GM18867 (cell line): ENCODE results near the gene CCNJL.
"Not testable (repeated sequence)": the region's sequence is repeated elsewhere in the genome, so short reads cannot be mapped to it uniquely, and the experiment has no call there.

Experiments used
- ATAC-seq: cut with Tn5 transposase; IDR thresholded peaks from one replicate; pipeline ENCODE4 v1.9.1; 2021; ENCODE audit warnings: mild to moderate bottlenecking, moderate library complexity; ENCODE audit not compliant: unreplicated experiment

CCNJL gene

DNA sequence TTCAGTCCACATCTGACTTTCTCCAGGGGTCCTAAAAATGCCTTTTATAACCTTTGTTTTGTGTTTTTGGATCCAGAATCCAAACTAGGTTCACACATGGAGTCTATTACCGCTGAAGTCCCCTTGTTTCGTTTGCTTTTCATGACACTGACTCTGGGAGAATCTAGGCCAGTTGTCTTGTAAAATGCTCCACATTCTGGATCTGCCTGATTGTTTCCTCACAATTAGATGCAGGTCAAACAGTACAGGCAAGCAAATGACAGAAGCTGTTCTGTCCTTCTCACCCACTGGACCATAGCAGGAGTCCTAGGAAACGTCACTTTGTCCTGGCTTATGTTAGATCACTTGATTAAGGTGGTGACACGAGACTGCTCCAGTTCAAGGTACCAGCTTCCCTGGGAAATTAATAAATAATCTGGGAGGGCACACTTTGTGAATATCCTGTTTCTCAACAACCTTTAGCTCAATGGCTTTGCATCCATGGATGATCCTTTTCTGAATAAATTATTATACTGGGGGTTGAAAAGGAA, 49.0 kb downstream of the CCNJL start:
- no peak for ATAC-seq

DNA sequence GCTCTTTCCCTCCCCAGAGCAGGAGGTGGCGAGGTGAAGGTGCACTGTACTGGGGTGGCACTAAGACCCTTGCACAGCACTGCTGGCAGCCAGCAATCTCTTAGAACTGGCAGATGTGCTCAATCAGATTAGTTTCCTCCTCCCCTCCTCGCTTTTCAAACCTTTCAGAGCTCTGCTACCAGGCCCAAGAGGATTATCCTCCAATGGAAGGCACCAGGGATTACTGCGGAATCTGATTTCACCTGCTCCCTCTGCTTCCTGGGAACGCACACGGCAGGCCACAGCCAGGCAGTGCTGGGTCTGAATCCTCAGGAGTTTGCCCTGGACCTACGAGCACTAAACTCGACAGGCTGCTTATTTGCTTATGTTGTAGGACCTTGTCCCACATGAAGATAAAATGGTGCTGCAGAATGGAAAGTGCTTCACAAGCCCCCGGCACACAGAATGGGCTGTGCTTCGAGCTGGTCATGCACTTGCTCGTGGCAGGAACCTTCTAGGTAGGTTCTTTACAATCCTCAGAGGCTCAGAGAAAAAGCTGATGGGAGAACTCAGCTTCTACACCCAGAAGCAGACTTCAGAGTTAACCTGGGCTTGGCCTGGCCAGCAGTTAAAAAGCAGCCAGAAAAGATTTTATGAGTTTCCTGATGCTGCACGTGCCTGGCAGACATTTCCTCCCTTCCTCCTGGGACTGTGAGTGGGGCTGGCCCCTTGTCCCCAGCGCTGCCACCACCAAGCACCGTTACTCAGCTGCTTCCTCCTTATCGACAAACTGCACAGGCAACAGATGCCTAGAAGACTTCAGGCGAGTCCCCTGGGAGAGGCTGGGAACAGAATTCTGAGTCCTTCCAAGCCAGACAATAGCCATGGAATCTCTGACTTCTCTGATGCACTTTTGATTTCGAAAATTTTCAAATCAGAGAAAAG, 50.0 kb downstream of the CCNJL start:
- no peak for ATAC-seq

GRCh38 chr5:160260881-160261815, 51.2 kb downstream of the CCNJL start:
- ATAC-seq = peak; percentile 62

DNA sequence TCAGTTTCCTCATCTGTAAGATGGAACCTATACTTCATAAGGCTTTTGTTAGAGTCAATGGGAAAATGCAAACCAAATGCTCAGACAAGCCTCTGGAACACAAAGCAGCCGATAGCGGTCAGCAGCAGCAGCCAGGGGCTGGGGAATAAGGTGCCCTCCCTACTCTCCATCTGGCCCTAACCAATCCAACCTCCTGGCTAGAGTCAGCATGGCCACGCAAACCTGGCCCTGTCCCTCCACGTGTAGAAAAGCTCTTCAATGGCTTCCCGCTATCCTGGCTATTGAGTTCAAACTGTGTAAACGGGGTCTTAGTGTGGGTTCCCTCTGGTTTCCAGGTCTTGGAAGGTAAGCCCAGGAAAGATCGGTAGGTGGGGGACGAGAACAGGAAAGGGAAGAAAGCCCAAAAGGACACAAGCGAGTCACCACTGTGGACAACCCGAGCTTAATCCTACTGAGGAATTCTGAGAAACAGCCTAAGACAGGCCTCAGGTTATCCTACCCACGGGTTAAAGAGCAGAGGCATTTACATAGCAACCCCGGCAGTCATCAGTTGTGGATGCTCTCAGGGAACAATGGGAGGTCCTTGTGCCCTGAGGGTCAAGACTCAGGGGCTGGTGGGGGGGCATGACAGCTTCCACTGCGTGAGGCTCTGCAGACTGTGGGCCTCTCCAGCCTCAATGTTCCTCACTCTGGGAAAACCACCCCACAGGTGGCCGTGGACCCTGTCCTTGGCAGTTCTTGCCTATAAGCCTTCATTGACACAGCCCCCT, 52.2 kb downstream of the CCNJL start:
- no peak for ATAC-seq

- ATAC-seq = no peak
These were observed 53.0 kb downstream of the CCNJL start for GRCh38 chr5:160259341-160259740.

DNA sequence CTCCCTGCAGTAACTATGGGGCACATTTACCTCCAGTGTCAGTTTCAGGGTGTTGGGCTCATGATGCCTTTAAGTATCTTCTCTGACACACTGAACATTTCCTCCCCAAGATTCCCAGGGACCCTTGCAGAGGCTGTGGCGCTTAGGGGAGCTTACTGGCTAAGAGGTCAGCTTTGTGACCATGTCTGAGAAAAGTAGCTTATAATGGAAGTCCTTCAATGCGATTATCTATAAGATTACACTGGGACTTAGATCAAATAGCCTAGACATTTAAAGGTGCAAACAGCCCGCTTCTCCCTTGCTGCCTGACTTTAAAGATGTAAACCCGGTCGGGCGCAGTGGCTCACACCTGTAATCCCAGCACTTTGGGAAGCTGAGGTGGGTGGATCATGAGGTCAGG, 57.7 kb downstream of the CCNJL start:
- ATAC-seq = no peak

- ATAC-seq = no peak
These were observed 58.9 kb downstream of the CCNJL start for GRCh38 chr5:160253441-160253840.

- ATAC-seq = no peak
These were observed 59.4 kb downstream of the CCNJL start for GRCh38 chr5:160252916-160253315.

DNA sequence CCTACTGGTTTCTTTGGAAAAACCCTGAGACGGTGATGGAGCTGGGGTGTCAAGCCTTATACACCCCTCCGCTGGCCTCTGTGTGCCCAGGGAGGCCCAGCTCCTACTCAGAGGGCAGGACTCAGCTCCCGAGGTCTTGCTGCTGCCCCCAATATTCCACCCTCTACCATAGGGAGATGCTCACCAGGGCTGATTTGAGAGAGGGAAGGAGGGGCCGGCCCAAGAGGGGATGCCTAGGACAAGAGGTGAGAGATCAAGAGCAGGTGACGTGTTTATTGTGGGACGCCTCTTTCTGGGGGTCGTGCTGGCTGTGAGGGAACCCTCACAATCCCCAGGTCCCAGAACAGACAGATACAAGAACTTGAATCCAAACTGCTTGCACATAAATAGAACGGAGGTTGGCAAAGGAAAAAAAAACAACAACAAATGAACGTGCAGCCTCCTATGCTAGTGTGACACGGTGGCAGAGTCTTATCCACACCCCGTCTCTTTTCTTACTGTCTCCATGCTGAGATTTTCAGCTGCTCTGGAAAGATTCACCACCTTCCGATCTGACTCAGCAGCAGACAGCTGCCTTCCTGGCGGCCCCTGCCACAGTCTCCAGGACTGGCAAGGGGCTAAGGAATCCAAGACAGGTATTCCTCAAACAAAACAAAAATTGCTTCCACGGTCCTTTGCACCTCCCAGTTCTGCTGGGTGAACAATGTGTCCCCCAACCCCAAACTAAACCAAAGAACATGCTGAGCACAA, 60.8 kb downstream of the CCNJL start:
- no peak for ATAC-seq

DNA sequence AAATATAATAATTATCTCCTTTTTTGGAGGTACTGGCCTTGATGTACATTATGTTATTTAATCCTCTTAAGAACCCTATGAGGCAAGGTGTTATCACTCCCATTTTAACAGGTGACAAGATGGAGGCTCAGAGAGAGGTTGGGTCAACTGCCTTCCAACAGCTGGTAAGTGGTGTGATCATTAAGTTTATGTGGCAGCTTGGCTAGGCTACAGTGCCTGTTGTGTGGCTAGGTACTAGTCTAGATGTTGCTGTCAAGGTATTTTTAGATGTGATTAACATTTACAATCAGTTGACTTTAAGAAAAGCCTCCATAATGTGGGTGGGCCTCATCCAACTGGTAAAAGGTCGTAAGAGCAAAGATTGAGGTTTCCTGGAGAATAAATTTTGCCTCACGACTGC, 61.5 kb downstream of the CCNJL start:
- ATAC-seq = no peak

GRCh38 chr5:160250226-160250625, 62.1 kb downstream of the CCNJL start:
- no peak for ATAC-seq

DNA sequence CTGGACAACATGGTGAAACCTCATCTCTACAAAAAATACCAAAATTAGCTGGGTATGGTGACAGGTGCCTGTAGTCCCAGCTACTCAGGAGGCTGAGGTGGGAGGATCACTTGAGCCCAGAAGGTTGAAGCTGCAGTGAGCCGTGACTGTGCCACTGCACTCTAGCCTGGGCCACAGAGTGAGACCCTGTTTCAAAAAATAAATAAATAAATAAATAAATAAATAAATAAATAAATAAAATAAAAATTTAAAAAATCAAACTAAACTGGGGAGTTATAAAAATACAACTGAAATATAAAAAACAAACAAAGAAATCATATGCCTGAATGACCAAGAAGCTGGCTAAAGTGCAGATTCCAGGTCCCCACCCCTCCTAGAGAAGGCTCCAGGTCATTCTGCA, 62.8 kb downstream of the CCNJL start:
- not testable (repeated sequence) for ATAC-seq

DNA sequence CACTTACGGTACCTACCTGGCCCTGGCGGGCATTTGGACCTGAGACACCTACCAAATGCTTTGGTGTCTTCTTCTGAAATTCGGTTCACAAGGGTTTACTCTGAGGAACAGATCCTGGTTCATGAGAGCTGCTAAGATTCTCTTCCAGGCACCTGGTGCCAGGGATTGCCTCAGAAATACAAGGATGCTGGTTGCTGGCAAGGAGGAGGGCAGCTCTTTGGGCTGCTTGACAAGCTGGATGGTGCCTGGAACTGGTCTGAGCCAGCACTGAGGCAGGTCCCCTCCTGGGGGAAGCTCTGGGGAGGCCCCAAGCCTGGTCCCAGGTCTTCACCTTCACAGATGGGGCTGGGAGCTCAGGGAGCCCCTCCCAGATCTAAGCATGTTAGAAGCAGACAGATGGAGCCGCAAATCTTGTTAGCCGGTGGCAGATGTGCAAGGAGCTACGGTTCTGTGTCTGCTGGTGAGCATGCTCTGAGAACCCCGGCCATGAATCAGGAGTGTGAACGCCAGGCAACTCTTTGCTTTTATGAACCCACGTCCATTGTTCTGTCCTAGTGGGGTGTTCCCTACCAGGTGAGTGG, 66.8 kb downstream of the CCNJL start:
- ATAC-seq = no peak

- ATAC-seq = no peak
These were observed 70.2 kb downstream of the CCNJL start for GRCh38 chr5:160242145-160242544.

GRCh38 chr5:160240350-160240749, 72.0 kb downstream of the CCNJL start:
- ATAC-seq = no peak

DNA sequence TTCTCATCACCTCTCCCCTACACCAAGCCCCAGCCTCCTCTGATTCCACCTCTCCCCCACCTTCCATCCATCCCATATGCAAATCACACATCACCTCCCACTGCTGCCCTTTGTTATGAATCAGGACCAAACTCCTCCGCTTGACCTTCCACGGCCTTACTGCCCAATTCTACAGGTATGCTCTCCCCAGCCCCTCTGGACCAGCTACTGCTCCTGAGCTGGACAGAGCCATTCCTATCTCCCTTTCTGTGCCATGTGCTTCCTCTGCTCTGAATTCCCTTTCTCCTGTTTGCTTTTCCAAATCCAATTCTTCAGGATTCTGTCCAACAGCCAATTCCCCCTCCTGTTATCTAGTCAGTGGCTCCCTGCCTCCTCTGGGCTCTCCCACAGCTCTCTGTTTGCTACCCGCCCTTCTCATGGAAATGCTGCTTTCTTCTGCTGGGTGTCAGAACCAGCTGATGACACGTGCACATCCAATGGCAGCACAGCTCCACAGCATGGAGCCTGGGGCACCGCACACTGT, 74.7 kb downstream of the CCNJL start:
- ATAC-seq = no peak

GRCh38 chr5:160235731-160236130, 76.6 kb downstream of the CCNJL start:
- no peak for ATAC-seq

DNA sequence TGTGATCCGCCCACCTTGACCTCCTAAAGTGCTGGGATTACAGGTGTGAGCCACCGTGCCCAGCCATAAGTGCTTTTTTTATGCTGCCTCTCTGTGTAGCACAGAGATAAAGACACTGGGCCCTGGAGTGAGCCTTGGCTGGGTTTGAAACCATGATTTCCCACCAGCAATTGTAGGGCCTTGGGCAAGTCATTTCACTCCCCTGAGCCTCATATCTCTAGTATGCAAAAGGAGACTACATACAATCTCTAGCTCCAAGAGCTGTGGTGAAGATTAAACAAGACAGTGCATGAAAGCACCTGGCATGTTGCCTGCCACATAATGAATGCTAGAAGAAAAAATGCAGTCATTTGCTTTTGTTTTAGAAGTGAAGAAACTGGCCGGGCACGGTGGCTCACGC, 79.1 kb downstream of the CCNJL start:
- ATAC-seq = peak; percentile 54

GRCh38 chr5:160231783-160232342, 80.5 kb downstream of the CCNJL start:
- no peak for ATAC-seq
